ENCODE results near the gene ZBTB48. TPM values are rescaled to one million over a fixed set of nuclear protein-coding genes. Genes with fewer than 3 reads are reported as not detected.

Gene ZBTB48
- total RNA-seq, 1 experiment from 2014 or later, result 41.9 TPM

DNA sequence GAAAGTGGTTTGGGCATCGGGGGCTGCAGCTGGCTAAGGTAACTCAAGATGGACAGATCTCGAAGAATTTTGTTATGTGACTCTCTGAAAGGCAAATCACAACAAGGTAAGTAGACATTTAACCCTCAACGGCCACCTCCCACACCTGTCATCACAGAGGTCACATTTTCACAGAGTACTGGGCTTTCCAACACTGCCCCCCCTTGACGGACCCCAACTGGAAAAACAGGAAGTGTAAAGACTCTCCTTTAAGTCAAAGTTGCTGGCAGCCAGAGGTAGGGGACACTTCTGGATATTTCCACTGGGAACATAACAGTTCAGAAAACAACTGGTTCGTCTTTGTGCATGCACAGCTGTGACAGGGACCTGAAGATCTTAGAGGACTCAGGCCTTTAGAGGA is 47.8 kb upstream of the ZBTB48 start:
- no peak overlapping the region for H3K4me2 ChIP-seq (ENCODE audit: low read length)
- TF ChIP-seq POLR2AphosphoS5 (IDR thresholded peaks at IDR 0.05; ENCODE audit: low read depth, low read length) (no peak), CEBPB (IDR thresholded peaks at IDR 0.05; ENCODE audit: low read depth) (no peak), ZFX (IDR thresholded peaks at IDR 0.05) (no peak), SRF (IDR thresholded peaks at IDR 0.05; ENCODE audit: low read depth) (no peak), EZH2 (IDR thresholded peaks at IDR 0.05) (no peak), ZNF274 (IDR thresholded peaks at IDR 0.05; ENCODE audit: low read depth, low read length) (no peak)
- TF ChIP-seq, protein P1, sequence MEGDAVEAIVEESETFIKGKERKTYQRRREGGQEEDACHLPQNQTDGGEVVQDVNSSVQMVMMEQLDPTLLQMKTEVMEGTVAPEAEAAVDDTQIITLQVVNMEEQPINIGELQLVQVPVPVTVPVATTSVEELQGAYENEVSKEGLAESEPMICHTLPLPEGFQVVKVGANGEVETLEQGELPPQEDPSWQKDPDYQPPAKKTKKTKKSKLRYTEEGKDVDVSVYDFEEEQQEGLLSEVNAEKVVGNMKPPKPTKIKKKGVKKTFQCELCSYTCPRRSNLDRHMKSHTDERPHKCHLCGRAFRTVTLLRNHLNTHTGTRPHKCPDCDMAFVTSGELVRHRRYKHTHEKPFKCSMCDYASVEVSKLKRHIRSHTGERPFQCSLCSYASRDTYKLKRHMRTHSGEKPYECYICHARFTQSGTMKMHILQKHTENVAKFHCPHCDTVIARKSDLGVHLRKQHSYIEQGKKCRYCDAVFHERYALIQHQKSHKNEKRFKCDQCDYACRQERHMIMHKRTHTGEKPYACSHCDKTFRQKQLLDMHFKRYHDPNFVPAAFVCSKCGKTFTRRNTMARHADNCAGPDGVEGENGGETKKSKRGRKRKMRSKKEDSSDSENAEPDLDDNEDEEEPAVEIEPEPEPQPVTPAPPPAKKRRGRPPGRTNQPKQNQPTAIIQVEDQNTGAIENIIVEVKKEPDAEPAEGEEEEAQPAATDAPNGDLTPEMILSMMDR (IDR thresholded peaks at IDR 0.05 in 2 of 3, conservative IDR thresholded peaks at IDR 0.05 in 1 of 3; ENCODE audit: borderline replicate concordance in 1 of 3, insufficient read depth in 1 of 3, low read depth in 2 of 3, low read length in 2 of 3), result no peak
- no peak overlapping the region for H3K27ac ChIP-seq (ENCODE audit: low read depth, low read length)
- H3K4me1 ChIP-seq (ENCODE audit: control insufficient read depth in 1 of 2, insufficient read depth in 2 of 2, low read length in 2 of 2), result no peaks in the 10 kb centered on the region
- no peaks in the 10 kb centered on the region for H3K9me2 ChIP-seq (ENCODE audit: insufficient read depth)
- ChIA-PET RAD21 (ENCODE audit: low non-redundant PET in 1 of 2, low total read pairs in 2 of 2, uncharacterized antibody in 2 of 2, unreplicated experiment in 2 of 2) (no interaction called here), POLR2A (no interaction called here), CTCF (no interaction called here)
- ATAC-seq, result no peak
- no peak overlapping the region for H3K9ac ChIP-seq (ENCODE audit: low read length)
- intact Hi-C loops (cut with micrococcal nuclease), result no loop called here
- H3K9me3 ChIP-seq (ENCODE audit: control insufficient read depth in 1 of 2, insufficient read depth in 1 of 2, low read depth in 1 of 2, low read length in 2 of 2), result no peaks in the 10 kb centered on the region
- no peaks in the 10 kb centered on the region for H3K27me3 ChIP-seq (ENCODE audit: insufficient read depth, low read length)
- DNase-seq (ENCODE audit: low read depth, low spot score), result no peak
- BruUV-seq (replicated peaks), result TSS peak; percentile 10
- no peaks in the 10 kb centered on the region for H4K20me1 ChIP-seq (ENCODE audit: insufficient read depth)
- H3K4me3 ChIP-seq (replicated peaks in 1 of 2; ENCODE audit: low read depth in 1 of 2, low read length in 2 of 2), result no peak overlapping the region
- peaks cover 24% of the 10 kb centered on the region for H3K79me2 ChIP-seq (ENCODE audit: insufficient read depth, low read length)
- peaks cover 31 to 55% of the 10 kb centered on the region in 2 experiments for H3K36me3 ChIP-seq (ENCODE audit: control insufficient read depth in 1 of 2, insufficient read depth in 2 of 2, low read length in 2 of 2)
- no peak overlapping the region for H2AFZ ChIP-seq (ENCODE audit: low read depth, low read length, poor library complexity, severe bottlenecking)

DNA sequence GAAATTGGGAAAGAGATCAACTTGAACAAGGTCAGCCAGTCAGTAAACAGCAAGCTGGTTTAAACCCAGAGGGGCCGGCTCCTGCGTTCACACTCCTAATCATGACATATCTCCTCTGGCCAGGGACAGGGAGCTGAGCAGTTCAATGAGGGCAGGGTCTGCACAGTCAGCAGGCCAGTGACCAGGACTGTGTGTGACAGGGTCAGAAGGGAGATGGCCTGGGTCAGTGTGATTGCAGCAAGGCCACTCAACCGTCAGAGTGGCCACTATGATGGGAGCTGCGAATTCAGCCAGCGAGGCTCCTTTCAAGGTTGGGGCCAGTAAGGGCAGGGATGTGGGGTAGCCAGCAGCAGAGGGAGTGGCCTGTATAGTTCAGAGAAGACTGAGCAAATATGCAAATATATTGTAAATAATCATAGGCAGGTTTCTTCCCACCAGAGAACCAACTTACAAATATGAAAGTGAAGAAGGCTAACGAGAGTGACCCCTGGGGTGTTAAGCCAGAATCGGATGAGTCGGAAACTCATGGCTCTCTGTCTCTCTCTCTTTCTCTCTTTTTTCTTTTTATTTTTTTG is 45.5 kb upstream of the ZBTB48 start:
- ChIA-PET POLR2A (interaction anchor here (0.6 kb wide), 1 partner anchor 46 kb away, joined by 3 read pairs; no protein-coding TSS in a partner anchor), CTCF (no interaction called here)
- BruUV-seq (replicated peaks), result no TSS peak
- TF ChIP-seq POLR2AphosphoS5 (IDR thresholded peaks at IDR 0.05; ENCODE audit: low read depth, low read length) (no peak), EZH2 (IDR thresholded peaks at IDR 0.05) (no peak), SIN3A (IDR thresholded peaks at IDR 0.05; ENCODE audit: low read depth) (no peak), ZNF274 (IDR thresholded peaks at IDR 0.05; ENCODE audit: low read depth, low read length) (no peak), RAD21 (IDR thresholded peaks at IDR 0.05; ENCODE audit: low read depth) (no peak), POLR2A (IDR thresholded peaks at IDR 0.05; ENCODE audit: borderline replicate concordance, extremely low read depth, insufficient read depth, insufficient read length) (no peak), EGR1 (IDR thresholded peaks at IDR 0.05; ENCODE audit: low read depth) (no peak), ELF1 (IDR thresholded peaks at IDR 0.05; ENCODE audit: borderline replicate concordance, low read depth) (no peak), EZH2phosphoT487 (IDR thresholded peaks at IDR 0.05; ENCODE audit: borderline replicate concordance) (no peak), TCF7L2 (IDR thresholded peaks at IDR 0.05; ENCODE audit: borderline replicate concordance, extremely low read depth, insufficient read depth, insufficient read length) (no peak), ZFX (IDR thresholded peaks at IDR 0.05) (no peak), CBX3 (IDR thresholded peaks at IDR 0.05; ENCODE audit: low read depth) (no peak), JUND (IDR thresholded peaks at IDR 0.05) (no peak), SP1 (IDR thresholded peaks at IDR 0.05; ENCODE audit: low read depth) (no peak), CEBPB (IDR thresholded peaks at IDR 0.05; ENCODE audit: low read depth) (no peak), SRF (IDR thresholded peaks at IDR 0.05; ENCODE audit: low read depth) (no peak)
- TF ChIP-seq, protein P2, sequence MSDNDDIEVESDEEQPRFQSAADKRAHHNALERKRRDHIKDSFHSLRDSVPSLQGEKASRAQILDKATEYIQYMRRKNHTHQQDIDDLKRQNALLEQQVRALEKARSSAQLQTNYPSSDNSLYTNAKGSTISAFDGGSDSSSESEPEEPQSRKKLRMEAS (IDR thresholded peaks at IDR 0.05), result no peak
- TF ChIP-seq, protein P3, sequence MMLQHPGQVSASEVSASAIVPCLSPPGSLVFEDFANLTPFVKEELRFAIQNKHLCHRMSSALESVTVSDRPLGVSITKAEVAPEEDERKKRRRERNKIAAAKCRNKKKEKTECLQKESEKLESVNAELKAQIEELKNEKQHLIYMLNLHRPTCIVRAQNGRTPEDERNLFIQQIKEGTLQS (IDR thresholded peaks at IDR 0.05), result no peak

More for the DNA sequence above, 45.5 kb upstream of the ZBTB48 start:
- ATAC-seq (no peak), DNase-seq (ENCODE audit: low read depth, low spot score) (no peak)
- RAD21 ChIA-PET (ENCODE audit: low non-redundant PET in 1 of 2, low total read pairs in 2 of 2, uncharacterized antibody in 2 of 2, unreplicated experiment in 2 of 2), result no interaction called here
- no peak overlapping the region for H3K4me3 ChIP-seq (replicated peaks in 1 of 2; ENCODE audit: low read depth in 1 of 2, low read length in 2 of 2)
- no peak overlapping the region for H3K9ac ChIP-seq (ENCODE audit: low read length)
- no peak overlapping the region for H2AFZ ChIP-seq (ENCODE audit: low read depth, low read length, poor library complexity, severe bottlenecking)
- H3K27me3 ChIP-seq (ENCODE audit: insufficient read depth, low read length), result no peaks in the 10 kb centered on the region
- intact Hi-C loops (cut with micrococcal nuclease), result no loop called here
- H3K36me3 ChIP-seq (ENCODE audit: control insufficient read depth in 1 of 2, insufficient read depth in 2 of 2, low read length in 2 of 2), result peaks cover 21 to 50% of the 10 kb centered on the region in 2 experiments; a peak in 3 of 4 replicates
- H4K20me1 ChIP-seq (ENCODE audit: insufficient read depth), result peaks cover 3% of the 10 kb centered on the region; the same call in 1 of the 2 replicates
- no peaks in the 10 kb centered on the region for H3K9me3 ChIP-seq (ENCODE audit: control insufficient read depth in 1 of 2, insufficient read depth in 1 of 2, low read depth in 1 of 2, low read length in 2 of 2)
- H3K9me2 ChIP-seq (ENCODE audit: insufficient read depth), result no peaks in the 10 kb centered on the region
- no peak overlapping the region for H3K4me2 ChIP-seq (ENCODE audit: low read length)
- peaks cover 44% of the 10 kb centered on the region for H3K79me2 ChIP-seq (ENCODE audit: insufficient read depth, low read length)
- no peak overlapping the region for H3K27ac ChIP-seq (ENCODE audit: low read depth, low read length)
- no peaks in the 10 kb centered on the region for H3K4me1 ChIP-seq (ENCODE audit: control insufficient read depth in 1 of 2, insufficient read depth in 2 of 2, low read length in 2 of 2)

Measured in HCT116 (cell line).